ENCODE data around the gene WIF1.

The WIF1 gene

GRCh38 chr12:65121049-65121955 is at the start of gene WIF1 (continued):
- TF ChIP-seq ZBTB6 (tag by site-specific recombination; IDR thresholded peaks at IDR 0.05) (no peak), ZBTB1 (tag by site-specific recombination; IDR thresholded peaks at IDR 0.05) (no peak)

GRCh38 chr12:65170209-65170881 is 49.2 kb upstream of the WIF1 start:
- ChIA-PET CTCF (no interaction called here), POLR2A (interaction anchor here (1.4 to 1.7 kb wide), 2 partner anchors 9 to 47 kb away, joined by 7 to 20 read pairs; no protein-coding TSS in a partner anchor)
- H3K4me3 ChIP-seq (ENCODE audit: low read depth, low read length) = peak overlapping the region; percentile 88
- no peaks in the 10 kb centered on the region for H3K9me3 ChIP-seq (ENCODE audit: control insufficient read depth, insufficient read depth, low read depth, low read length)
- no peaks in the 10 kb centered on the region for H3K4me1 ChIP-seq (ENCODE audit: control insufficient read depth, insufficient read depth, low read length)
- peak overlapping the region; percentile 95 for H3K27ac ChIP-seq (ENCODE audit: extremely low read depth, low read depth, low read length)
- peaks cover 5 to 23% of the 10 kb centered on the region in 2 experiments; a peak in 2 of 3 replicates for H3K36me3 ChIP-seq (ENCODE audit: control insufficient read depth in 2 of 2, insufficient read depth in 1 of 2, low read length in 2 of 2)
- TF ChIP-seq ZBTB10 (tag by site-specific recombination; IDR thresholded peaks at IDR 0.05) = no peak
- TF ChIP-seq ZNF146 (tag by site-specific recombination; IDR thresholded peaks at IDR 0.05) = no peak
- no peak for TF ChIP-seq ZNF677 (tag by site-specific recombination; IDR thresholded peaks at IDR 0.05)
- peak; percentile 62 for TF ChIP-seq GLIS1 (tag by site-specific recombination; IDR thresholded peaks at IDR 0.05)
- peak; percentile 87; the same call in 1 of the 2 replicates for TF ChIP-seq GLIS2 (tag by site-specific recombination; IDR thresholded peaks at IDR 0.05)
- TF ChIP-seq KLF17 (tag by site-specific recombination; IDR thresholded peaks at IDR 0.05) = 0 out of 2 replicates have a peak, but pooled peaks have one; percentile 26
- TF ChIP-seq MEIS1 (CRISPR knock-in tag; IDR thresholded peaks at IDR 0.05; ENCODE audit: borderline replicate concordance) = no peak
- TF ChIP-seq PRDM10 (tag by site-specific recombination; IDR thresholded peaks at IDR 0.05) = peak; percentile 97
- no peak for TF ChIP-seq IKZF3 (tag by site-specific recombination; IDR thresholded peaks at IDR 0.05)
- peak; percentile 95 for TF ChIP-seq ZNF335 (tag by site-specific recombination; conservative IDR thresholded peaks at IDR 0.05)
- no peak for TF ChIP-seq ZNF23 (tag by site-specific recombination; IDR thresholded peaks at IDR 0.05; ENCODE audit: borderline replicate concordance)
- TF ChIP-seq ZBTB44 (tag by site-specific recombination; IDR thresholded peaks at IDR 0.05) = no peak
- no peak for TF ChIP-seq GFI1B (tag by site-specific recombination; IDR thresholded peaks at IDR 0.05)
- no peak for TF ChIP-seq ZBTB6 (tag by site-specific recombination; IDR thresholded peaks at IDR 0.05)
- TF ChIP-seq SCRT2 (tag by site-specific recombination; IDR thresholded peaks at IDR 0.05) = no peak
- TF ChIP-seq REPIN1 (tag by site-specific recombination; IDR thresholded peaks at IDR 0.05; ENCODE audit: low read depth) = no peak
- TF ChIP-seq ZNF433 (tag by site-specific recombination; IDR thresholded peaks at IDR 0.05; ENCODE audit: low read depth) = no peak
- TF ChIP-seq ZNF701 (tag by site-specific recombination; IDR thresholded peaks at IDR 0.05) = no peak
- TF ChIP-seq WT1 (tag by site-specific recombination; IDR thresholded peaks at IDR 0.05) = peak; percentile 33; the same call in 1 of the 2 replicates

Data from HEK293 (cell line).